ENCODE measurements around the gene FBXW10.
"Not testable (repeated sequence)": the region's sequence is repeated elsewhere in the genome, so short reads cannot be mapped to it uniquely, and the experiment has no call there.

Gene FBXW10

DNA sequence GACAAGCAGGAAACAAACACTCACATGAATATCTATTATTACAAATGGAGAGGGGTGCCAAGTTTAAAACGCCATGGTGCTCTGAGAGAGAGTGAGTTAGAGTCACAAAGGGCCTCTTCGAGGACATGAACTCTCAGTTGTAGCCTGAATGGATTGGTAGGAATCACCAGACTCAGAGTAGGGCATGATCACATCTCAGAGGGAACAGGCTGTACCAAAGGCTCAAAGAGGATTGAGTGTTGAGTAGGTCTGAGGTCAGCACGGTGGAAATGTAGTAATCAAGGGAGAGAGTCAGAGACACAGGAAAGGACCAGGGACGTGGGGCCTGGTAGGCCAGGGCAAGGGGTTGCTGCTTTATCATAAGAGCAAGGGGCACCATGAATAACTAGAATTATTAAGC lies 10.5 kb upstream of the FBXW10 start:
- H3K36me3 Mint-ChIP-seq, CTCF ChIA-PET, H3K27ac Mint-ChIP-seq, H3K9me3 Mint-ChIP-seq, H3K27me3 Mint-ChIP-seq, DNase-seq, H3K4me1 Mint-ChIP-seq, H3K4me3 Mint-ChIP-seq: not testable (repeated sequence)

DNA sequence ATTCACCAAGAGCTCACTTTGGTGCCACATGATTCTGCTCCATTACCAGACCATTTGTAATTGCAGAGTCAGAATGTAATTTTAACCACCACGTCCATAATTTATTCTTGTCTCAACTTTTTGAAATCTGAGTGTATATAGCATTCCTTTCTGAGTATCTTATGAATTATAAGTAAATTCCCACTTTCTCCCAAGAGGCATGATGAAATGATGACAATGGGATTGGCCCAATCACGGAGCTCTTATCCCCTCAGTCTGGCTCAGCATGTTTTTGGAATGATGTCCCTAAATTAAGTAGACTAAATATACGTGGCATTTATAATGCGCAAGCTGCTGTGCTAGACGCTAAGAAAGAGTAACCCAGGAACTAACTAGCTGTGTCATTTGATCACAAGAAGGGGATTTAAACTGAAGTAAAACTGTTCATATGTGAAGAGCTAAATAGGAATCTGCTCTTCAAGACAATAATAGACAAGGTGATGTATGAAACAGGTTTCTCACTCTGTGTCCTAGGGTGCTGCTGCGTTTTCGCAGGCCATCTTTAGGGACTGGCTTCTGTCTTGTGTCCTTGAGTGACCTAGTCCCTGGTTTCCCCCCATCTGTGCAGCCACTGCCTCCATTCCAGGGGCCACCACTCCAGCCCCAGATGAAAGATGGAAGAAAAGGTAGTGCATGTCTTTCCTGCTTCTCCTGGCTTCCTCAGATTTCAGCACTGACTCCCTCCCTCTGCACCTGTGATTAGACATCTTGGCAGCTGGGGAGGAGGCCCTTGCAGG lies 4.0 kb upstream of the FBXW10 start:
- H3K4me1 Mint-ChIP-seq, H3K27me3 Mint-ChIP-seq, CTCF ChIA-PET, H3K36me3 Mint-ChIP-seq, H3K4me3 Mint-ChIP-seq, H3K27ac Mint-ChIP-seq, H3K9me3 Mint-ChIP-seq, DNase-seq: not testable (repeated sequence)

DNA sequence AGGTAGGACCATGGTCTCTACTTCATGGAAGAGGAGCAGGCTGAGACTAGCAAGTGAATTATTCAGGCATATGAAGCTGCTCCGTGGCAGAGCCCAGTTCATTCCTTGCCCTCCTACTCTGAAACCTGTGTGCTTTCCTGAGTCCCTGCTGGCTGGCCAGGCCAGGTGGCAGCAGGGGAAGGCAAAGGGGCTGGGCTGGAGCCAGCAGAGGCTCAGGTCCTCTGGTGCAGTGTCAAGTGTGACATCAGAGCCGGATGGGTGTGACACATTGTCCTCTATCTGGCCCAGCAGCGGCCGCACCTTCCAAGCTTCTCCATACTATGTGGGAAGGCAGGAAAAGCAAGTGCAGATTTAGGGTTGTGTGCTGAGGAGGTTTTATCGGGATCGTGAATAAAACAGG lies 2.6 kb upstream of the FBXW10 start:
- H3K27me3 Mint-ChIP-seq, DNase-seq, CTCF ChIA-PET, H3K4me3 Mint-ChIP-seq, H3K9me3 Mint-ChIP-seq, H3K4me1 Mint-ChIP-seq, H3K36me3 Mint-ChIP-seq, H3K27ac Mint-ChIP-seq: not testable (repeated sequence)

DNA sequence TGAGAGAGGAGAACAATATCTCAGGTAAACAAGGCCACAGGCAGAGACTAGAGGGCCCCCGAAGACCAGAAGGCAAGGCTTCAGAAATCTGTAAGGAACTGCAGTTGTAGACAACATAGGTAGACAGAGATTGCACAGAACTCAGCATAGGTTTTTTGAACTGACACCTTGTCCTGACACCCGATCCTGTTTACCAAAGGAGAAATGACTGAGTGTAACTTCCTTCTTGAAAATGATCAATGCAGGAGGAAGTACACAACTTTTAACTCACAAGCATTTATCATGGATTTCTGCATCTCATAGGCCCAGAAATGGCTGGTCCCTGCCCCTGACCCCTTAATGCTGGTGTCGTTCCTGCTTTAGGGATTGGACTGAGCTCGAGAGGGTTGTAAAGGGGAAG lies 872 bp downstream of the FBXW10 start:
- H3K27me3 Mint-ChIP-seq, H3K36me3 Mint-ChIP-seq, H3K4me3 Mint-ChIP-seq, CTCF ChIA-PET, H3K9me3 Mint-ChIP-seq, H3K27ac Mint-ChIP-seq, H3K4me1 Mint-ChIP-seq, DNase-seq: not testable (repeated sequence)

DNA sequence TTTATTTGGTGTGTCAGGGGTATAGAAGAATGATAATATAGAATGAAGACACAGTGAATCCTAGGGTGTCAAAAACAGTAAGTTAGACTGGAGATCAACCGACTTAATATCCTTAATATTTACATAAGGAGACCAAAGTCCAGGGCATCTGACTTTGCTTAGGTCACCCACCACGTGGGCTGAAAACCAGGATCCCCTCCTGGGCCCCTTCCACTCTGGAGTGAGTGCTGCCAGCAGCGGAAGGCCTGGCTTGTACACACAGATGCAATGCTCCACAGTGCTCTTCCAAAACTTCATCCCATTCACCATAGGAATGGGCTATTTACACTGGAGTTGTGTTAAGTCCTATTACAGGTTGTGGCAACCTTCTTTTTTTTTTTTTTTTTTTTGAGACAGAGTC lies 2.7 kb downstream of the FBXW10 start:
- H3K36me3 Mint-ChIP-seq, H3K27ac Mint-ChIP-seq, H3K9me3 Mint-ChIP-seq, H3K4me1 Mint-ChIP-seq, H3K27me3 Mint-ChIP-seq, H3K4me3 Mint-ChIP-seq, DNase-seq, CTCF ChIA-PET: not testable (repeated sequence)

DNA sequence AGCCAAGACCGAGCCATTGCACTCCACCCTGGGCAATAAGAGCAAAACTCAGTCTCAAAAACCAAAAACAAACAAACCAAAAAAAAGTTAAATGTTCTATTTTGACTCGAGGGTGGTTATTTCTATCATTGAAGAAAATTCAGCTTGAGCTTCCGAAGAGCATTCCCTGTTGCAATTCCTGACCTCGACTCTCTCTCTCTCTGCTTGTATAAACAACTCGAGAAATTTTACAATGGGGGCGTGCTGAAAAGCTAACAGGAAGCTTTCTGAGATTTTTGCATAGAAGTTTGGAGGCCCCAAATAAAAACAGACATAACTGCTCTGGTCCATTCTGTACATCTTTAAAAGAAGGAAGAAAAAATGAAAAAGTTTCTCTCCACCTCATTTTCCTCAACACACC lies 3.6 kb downstream of the FBXW10 start:
- CTCF ChIA-PET, result not testable (repeated sequence)

DNA sequence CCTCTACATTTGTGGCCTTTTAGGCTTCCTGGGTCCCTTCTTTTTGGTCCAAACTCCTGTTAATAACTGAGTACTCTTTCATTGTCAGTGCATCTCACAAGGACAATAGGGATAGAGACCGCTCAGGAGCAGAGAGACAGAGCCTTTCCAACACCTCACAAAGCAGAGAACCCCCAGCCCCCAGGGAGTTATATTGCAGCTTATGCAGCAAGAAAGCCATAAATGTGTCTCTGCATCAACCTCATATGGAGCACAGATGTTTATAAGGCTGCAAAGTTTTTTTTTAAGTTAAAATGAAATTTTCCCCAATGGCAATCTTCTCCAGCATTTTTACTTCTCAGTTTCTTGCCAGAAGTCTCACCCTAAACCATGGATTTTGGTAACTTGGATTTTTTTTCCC lies 6.4 kb downstream of the FBXW10 start:
- H3K9me3 Mint-ChIP-seq, H3K4me3 Mint-ChIP-seq, H3K36me3 Mint-ChIP-seq, H3K27ac Mint-ChIP-seq, CTCF ChIA-PET, DNase-seq, H3K4me1 Mint-ChIP-seq: not testable (repeated sequence)
- H3K27me3 Mint-ChIP-seq, result peaks cover 10% of the 10 kb centered on the region

More for the DNA sequence above, 3.6 kb downstream of the FBXW10 start:
- DNase-seq, H3K27me3 Mint-ChIP-seq, H3K9me3 Mint-ChIP-seq, H3K4me3 Mint-ChIP-seq, H3K36me3 Mint-ChIP-seq, H3K4me1 Mint-ChIP-seq, H3K27ac Mint-ChIP-seq: not testable (repeated sequence)

DNA sequence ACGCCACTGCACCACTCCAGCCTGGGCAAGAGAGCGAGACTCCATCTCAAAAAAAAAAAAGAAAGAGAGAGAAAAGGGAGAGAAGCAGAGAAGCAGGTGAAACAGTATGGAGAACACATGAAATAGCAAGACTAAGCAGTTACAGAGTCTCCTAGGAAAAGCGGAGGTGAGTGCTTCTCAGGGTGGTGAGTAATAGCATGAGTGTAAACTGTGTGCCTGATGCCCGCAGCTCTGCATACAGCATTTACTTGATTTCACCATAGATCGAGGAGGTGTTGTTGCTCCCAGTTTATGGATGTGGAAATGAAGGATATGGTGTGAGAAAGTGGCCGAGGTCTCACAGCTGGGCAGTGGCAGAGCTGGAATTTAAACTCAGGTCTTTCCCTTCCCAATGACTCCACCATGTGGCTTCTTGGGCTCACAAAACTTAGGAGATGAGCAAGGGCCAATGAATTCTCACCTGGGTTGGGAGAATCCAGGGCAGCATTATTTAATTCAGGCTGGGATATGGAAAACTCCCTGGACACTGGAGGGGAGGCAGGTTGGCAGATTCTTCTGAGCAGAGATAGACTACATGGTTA lies 10.1 kb downstream of the FBXW10 start:
- H3K9me3 Mint-ChIP-seq, H3K27ac Mint-ChIP-seq, H3K4me3 Mint-ChIP-seq, H3K36me3 Mint-ChIP-seq, CTCF ChIA-PET, H3K4me1 Mint-ChIP-seq, DNase-seq: not testable (repeated sequence)
- H3K27me3 Mint-ChIP-seq, result peaks cover 10% of the 10 kb centered on the region

DNA sequence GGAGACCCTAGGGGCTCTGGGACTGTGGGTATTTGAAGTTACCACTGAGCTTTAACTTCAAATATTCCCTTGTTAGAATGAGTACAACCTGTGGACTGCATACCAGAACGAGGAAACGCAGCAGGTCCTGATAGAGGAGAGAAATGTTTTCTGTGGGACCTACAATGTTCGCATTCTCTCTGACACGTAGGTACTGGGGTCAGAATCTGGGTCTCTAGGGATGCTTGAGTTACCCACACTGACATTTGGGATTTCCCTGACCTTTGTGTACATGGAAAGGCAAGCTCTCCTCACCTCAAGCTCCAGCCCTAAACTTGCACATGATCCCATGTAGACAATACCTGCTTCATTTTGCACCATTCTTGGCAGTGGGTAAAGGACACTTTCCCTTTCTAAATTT lies 12.1 kb downstream of the FBXW10 start:
- H3K4me1 Mint-ChIP-seq, H3K9me3 Mint-ChIP-seq, DNase-seq, H3K27ac Mint-ChIP-seq, H3K4me3 Mint-ChIP-seq, H3K36me3 Mint-ChIP-seq, CTCF ChIA-PET: not testable (repeated sequence)
- peaks cover 10% of the 10 kb centered on the region for H3K27me3 Mint-ChIP-seq

DNA sequence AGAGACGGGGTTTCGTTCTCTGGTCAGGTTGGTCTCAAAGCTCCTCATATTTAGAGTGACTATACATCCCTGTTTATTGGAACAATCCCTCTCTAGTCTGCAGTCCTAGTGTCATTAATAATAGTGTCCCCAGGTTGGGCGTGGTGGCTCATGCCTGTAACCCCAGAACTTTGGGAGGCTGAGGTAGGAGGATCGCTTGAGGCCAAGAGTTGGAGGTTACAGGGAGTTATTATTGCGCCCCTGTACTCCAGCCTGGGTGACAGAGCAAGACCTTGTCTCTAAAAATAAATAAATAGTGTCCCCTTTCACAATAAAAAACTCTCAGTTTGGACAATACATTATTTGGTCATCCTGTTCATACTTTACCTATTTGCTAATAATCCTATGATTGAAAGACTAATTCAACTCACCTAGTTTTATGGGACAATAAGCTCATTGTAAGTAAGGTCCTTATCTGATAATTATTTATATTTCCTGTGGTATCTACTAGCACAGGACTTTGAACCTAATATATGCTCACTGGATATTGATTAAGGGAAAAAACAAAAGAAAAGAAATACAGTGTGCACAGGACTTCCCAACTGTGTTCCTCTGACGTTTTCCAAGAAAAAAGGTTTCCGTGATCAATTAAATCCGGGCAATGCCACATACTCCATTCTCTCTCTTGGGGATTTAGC lies 13.7 kb downstream of the FBXW10 start:
- DNase-seq, H3K9me3 Mint-ChIP-seq, H3K27ac Mint-ChIP-seq, H3K4me1 Mint-ChIP-seq, H3K36me3 Mint-ChIP-seq, H3K4me3 Mint-ChIP-seq, CTCF ChIA-PET: not testable (repeated sequence)
- H3K27me3 Mint-ChIP-seq, result peaks cover 10% of the 10 kb centered on the region

DNA sequence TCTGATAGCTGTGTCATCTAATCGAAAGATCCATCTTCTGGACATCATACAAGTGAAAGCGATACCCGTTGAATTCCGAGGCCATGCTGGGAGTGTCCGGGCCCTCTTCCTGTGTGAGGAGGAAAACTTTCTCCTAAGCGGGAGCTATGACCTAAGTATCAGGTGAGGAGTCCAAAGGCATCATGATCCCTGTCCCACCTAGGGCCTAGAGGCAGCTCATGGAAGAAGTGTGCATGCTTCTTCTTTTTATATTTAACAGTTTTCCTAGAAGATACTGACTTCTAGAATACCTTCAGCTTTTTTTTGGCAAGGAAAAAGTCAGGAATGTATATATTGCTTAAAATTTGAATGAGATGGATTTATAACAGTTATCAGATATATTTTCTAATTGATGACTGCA lies 14.5 kb downstream of the FBXW10 start:
- H3K4me1 Mint-ChIP-seq, H3K27ac Mint-ChIP-seq, DNase-seq, CTCF ChIA-PET, H3K9me3 Mint-ChIP-seq, H3K4me3 Mint-ChIP-seq, H3K36me3 Mint-ChIP-seq: not testable (repeated sequence)
- peaks cover 10% of the 10 kb centered on the region for H3K27me3 Mint-ChIP-seq

DNA sequence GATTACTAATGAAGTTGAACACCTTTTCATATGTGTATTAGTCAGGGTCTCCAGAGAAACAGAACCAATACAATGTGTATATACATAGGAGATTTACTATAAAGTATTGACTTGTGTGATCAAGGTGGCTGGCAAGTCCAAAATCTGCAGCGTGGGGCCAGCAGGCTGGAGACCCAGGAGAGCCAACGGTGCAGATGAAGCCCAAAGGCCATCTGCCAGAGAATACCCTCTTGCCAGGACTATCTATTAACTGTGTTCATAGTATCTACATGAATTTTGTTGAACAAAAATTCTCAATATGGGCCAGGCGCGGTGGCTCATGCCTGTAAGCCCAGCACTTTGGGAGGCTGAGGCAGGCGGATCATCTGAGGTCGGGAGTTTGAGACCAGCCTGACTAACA lies 16.4 kb downstream of the FBXW10 start:
- H3K4me1 Mint-ChIP-seq, H3K36me3 Mint-ChIP-seq, CTCF ChIA-PET, DNase-seq, H3K27ac Mint-ChIP-seq, H3K27me3 Mint-ChIP-seq, H3K9me3 Mint-ChIP-seq, H3K4me3 Mint-ChIP-seq: not testable (repeated sequence)

DNA sequence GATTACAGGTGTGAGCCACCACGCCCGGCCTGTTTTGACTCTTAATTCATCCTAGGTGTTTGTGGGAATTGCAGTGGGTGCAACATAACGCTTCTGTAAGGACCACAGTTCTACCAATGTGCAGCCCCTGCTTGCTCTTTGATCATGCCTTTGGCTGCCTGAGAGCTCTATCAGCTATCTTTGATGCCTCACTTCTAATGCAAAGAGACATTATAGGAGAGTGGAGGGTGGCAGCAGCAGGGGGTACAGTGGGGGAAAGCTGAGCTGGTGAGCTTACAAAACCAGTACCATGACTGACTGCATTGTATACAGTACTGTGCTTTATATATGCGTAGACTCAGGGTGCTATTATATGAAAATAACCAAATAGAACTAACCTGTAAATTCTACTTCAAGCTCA lies 26.7 kb downstream of the FBXW10 start:
- H3K9me3 Mint-ChIP-seq, H3K27ac Mint-ChIP-seq, H3K36me3 Mint-ChIP-seq, DNase-seq, H3K4me3 Mint-ChIP-seq, H3K4me1 Mint-ChIP-seq, CTCF ChIA-PET: not testable (repeated sequence)
- peaks cover 14% of the 10 kb centered on the region for H3K27me3 Mint-ChIP-seq

DNA sequence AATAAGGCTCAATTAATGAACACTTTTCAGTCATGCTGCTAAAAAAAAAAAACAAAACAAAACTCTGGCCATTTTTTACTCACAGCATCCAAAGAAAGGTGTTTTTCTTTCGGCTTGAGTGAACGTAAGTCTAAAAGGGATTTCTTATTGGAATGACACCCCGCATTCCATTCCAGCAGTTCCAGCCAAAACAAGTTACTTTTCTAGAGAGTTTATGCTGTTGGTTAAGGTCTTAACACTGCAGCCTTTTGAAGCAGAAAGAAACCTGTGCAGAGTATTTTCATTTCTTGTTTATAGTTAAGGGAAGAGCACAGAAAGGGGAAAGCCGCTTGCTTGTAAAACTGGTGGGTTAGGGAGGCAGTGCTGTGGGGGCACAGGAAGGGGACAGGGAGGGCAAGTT lies 27.2 kb downstream of the FBXW10 start:
- H3K36me3 Mint-ChIP-seq, H3K27ac Mint-ChIP-seq, CTCF ChIA-PET, DNase-seq, H3K9me3 Mint-ChIP-seq, H3K4me3 Mint-ChIP-seq, H3K4me1 Mint-ChIP-seq: not testable (repeated sequence)
- peaks cover 19% of the 10 kb centered on the region for H3K27me3 Mint-ChIP-seq

DNA sequence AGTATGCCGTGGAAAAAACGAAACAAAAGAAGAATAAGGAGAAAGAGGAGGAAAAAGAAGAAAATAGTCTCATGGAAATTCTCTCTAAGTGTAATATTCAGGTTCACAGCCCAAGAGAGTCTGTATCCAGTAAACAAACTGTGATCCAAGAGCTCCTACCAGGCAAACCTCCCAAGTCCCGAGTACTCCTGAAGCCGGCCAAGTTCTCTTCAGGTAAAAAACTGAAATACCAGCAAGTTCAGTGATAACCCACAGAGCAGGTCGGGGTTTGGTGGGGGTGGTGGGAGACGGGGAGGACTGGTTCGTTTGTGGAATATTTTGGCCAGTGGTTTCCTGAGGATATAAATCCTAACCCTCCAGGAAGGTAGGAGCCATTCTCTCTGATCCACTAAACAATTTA lies 28.6 kb downstream of the FBXW10 start:
- H3K27me3 Mint-ChIP-seq, result peaks cover 19% of the 10 kb centered on the region

More for the DNA sequence above, 28.6 kb downstream of the FBXW10 start:
- Mint-ChIP-seq H3K9me3 (no peaks in the 10 kb centered on the region), H3K4me1 (no peaks in the 10 kb centered on the region), H3K4me3 (no peak overlapping the region), H3K27ac (no peak overlapping the region), H3K36me3 (no peaks in the 10 kb centered on the region)
- no peak for DNase-seq
- CTCF ChIA-PET, result no interaction called here

Measured in activated naive CD4-positive, alpha-beta T cell treated with anti-CD3 and anti-CD28 coated beads, Interleukin-2, amount 10 ng/mL, durations not matched to agents 7 days and 5 days (primary cell).